ENCODE data around the gene GCK.

The GCK gene

DNA sequence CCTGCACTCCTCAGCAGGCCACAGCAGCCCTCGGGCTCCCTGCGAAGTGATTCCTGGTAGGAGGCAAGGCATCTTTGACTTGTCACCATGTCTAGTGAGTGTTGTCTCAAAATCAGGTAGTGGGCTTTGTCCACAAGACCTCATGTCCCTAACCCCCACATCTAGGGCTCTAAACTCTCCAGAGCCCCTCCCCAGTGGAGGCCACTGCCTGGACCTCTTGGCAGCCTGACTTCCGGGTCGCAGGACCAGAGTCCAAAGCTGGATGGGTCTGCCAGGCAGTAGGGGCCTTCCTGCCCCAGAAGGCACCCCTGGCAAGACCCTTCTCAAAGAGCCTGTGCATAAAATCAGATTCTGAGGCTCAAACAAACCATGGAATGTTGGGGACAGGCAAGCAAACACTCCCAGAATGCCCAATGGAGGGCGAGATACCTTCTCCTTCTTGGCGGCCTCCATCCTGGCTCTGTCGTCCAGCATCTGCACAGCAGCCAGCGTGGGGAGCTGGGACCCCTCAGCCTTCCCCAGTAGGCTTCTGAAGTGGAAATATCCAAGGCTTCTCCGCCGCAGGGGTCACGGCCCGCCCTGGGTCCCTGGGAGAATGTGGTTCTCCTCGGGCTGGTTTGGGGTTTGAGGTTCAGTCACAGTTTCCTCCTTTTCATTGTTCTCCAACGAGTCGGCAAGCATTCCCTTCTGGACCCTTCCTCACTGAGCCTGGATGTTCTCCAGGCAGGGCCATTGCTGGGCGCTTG is 586 bp downstream of the GCK start:
- TF ChIP-seq, protein P1, sequence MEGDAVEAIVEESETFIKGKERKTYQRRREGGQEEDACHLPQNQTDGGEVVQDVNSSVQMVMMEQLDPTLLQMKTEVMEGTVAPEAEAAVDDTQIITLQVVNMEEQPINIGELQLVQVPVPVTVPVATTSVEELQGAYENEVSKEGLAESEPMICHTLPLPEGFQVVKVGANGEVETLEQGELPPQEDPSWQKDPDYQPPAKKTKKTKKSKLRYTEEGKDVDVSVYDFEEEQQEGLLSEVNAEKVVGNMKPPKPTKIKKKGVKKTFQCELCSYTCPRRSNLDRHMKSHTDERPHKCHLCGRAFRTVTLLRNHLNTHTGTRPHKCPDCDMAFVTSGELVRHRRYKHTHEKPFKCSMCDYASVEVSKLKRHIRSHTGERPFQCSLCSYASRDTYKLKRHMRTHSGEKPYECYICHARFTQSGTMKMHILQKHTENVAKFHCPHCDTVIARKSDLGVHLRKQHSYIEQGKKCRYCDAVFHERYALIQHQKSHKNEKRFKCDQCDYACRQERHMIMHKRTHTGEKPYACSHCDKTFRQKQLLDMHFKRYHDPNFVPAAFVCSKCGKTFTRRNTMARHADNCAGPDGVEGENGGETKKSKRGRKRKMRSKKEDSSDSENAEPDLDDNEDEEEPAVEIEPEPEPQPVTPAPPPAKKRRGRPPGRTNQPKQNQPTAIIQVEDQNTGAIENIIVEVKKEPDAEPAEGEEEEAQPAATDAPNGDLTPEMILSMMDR (conservative IDR thresholded peaks at IDR 0.05; ENCODE audit: low read depth, low read length), result no peak
- H3K4me3 ChIP-seq (IDR thresholded peaks at IDR 0.05; ENCODE audit: insufficient read depth, low read depth, low read length), result no peak overlapping the region
- H3K4me2 ChIP-seq, result no peak overlapping the region
- H3K27ac ChIP-seq, result no peak overlapping the region
- H2AFZ ChIP-seq (ENCODE audit: low read depth), result no peak overlapping the region
- no peaks in the 10 kb centered on the region for H3K4me1 ChIP-seq (ENCODE audit: low read depth, poor library complexity, severe bottlenecking)
- H3K9ac ChIP-seq, result no peak overlapping the region
- no peaks in the 10 kb centered on the region for H3K36me3 ChIP-seq (ENCODE audit: insufficient read depth)
- H3K27me3 ChIP-seq (ENCODE audit: insufficient read depth, low read depth), result no peaks in the 10 kb centered on the region
- no peaks in the 10 kb centered on the region for H3K79me2 ChIP-seq (ENCODE audit: insufficient read depth, low read depth)
- H4K20me1 ChIP-seq (ENCODE audit: insufficient read depth), result no peaks in the 10 kb centered on the region

- no peaks in the 10 kb centered on the region for H3K36me3 ChIP-seq (ENCODE audit: insufficient read depth)
- no peak overlapping the region for H2AFZ ChIP-seq (ENCODE audit: low read depth)
- H3K4me1 ChIP-seq (ENCODE audit: low read depth, poor library complexity, severe bottlenecking), result no peaks in the 10 kb centered on the region
- no peak overlapping the region for H3K27ac ChIP-seq
- H4K20me1 ChIP-seq (ENCODE audit: insufficient read depth), result no peaks in the 10 kb centered on the region
- no peak overlapping the region for H3K4me3 ChIP-seq (IDR thresholded peaks at IDR 0.05; ENCODE audit: insufficient read depth, low read depth, low read length)
- TF ChIP-seq, protein P1 (conservative IDR thresholded peaks at IDR 0.05; ENCODE audit: low read depth, low read length), result no peak
- no peaks in the 10 kb centered on the region for H3K27me3 ChIP-seq (ENCODE audit: insufficient read depth, low read depth)
- no peaks in the 10 kb centered on the region for H3K79me2 ChIP-seq (ENCODE audit: insufficient read depth, low read depth)
- no peak overlapping the region for H3K9ac ChIP-seq
- no peak overlapping the region for H3K4me2 ChIP-seq
These were observed 1.4 kb downstream of the GCK start for GRCh38 chr7:44187636-44188416.

- H3K4me1 ChIP-seq (ENCODE audit: low read depth, poor library complexity, severe bottlenecking), result no peaks in the 10 kb centered on the region
- no peak overlapping the region for H2AFZ ChIP-seq (ENCODE audit: low read depth)
- TF ChIP-seq, protein P1 (conservative IDR thresholded peaks at IDR 0.05; ENCODE audit: low read depth, low read length), result no peak
- H3K79me2 ChIP-seq (ENCODE audit: insufficient read depth, low read depth), result no peaks in the 10 kb centered on the region
- H4K20me1 ChIP-seq (ENCODE audit: insufficient read depth), result no peaks in the 10 kb centered on the region
- H3K27me3 ChIP-seq (ENCODE audit: insufficient read depth, low read depth), result no peaks in the 10 kb centered on the region
- H3K36me3 ChIP-seq (ENCODE audit: insufficient read depth), result no peaks in the 10 kb centered on the region
- no peak overlapping the region for H3K4me2 ChIP-seq
- H3K4me3 ChIP-seq (IDR thresholded peaks at IDR 0.05; ENCODE audit: insufficient read depth, low read depth, low read length), result no peak overlapping the region
- no peak overlapping the region for H3K9ac ChIP-seq
- no peak overlapping the region for H3K27ac ChIP-seq
These were observed 2.5 kb downstream of the GCK start for GRCh38 chr7:44186736-44187135.

GRCh38 chr7:44185729-44186128 is 3.5 kb downstream of the GCK start:
- Histone ChIP-seq H3K4me2 (no peak overlapping the region), H4K20me1 (ENCODE audit: insufficient read depth) (no peaks in the 10 kb centered on the region), H3K36me3 (ENCODE audit: insufficient read depth) (no peaks in the 10 kb centered on the region), H3K27me3 (ENCODE audit: insufficient read depth, low read depth) (no peaks in the 10 kb centered on the region), H2AFZ (ENCODE audit: low read depth) (no peak overlapping the region), H3K9ac (no peak overlapping the region), H3K4me3 (IDR thresholded peaks at IDR 0.05; ENCODE audit: insufficient read depth, low read depth, low read length) (no peak overlapping the region), H3K79me2 (ENCODE audit: insufficient read depth, low read depth) (no peaks in the 10 kb centered on the region), H3K4me1 (ENCODE audit: low read depth, poor library complexity, severe bottlenecking) (no peaks in the 10 kb centered on the region), H3K27ac (no peak overlapping the region)
- TF ChIP-seq, protein P1 (conservative IDR thresholded peaks at IDR 0.05; ENCODE audit: low read depth, low read length), result no peak

All from KMS-11 (cell line).